HG02973 (cell line): ENCODE data around the gene MMP13.

Experiments
- ATAC-seq: cut with Tn5 transposase; IDR thresholded peaks from one replicate; pipeline ENCODE4 v1.9.1; 2021; ENCODE audit warnings: moderate library complexity; ENCODE audit not compliant: unreplicated experiment

The MMP13 gene

GRCh38 chr11:102936864-102937509 is 18.5 kb downstream of the MMP13 start:
- ATAC-seq, result no peak

GRCh38 chr11:102935514-102935913 is 20.0 kb downstream of the MMP13 start:
- no peak for ATAC-seq

- ATAC-seq, result no peak
Observed at GRCh38 chr11:102934735-102935134, 20.8 kb downstream of the MMP13 start.

- peak; percentile 62 for ATAC-seq
Observed at GRCh38 chr11:102933627-102934026, 21.9 kb downstream of the MMP13 start.

- ATAC-seq, result no peak
Observed at GRCh38 chr11:102932678-102933077, 22.9 kb downstream of the MMP13 start.

GRCh38 chr11:102930451-102930850 is 25.1 kb downstream of the MMP13 start:
- no peak for ATAC-seq

GRCh38 chr11:102929972-102930371 is 25.6 kb downstream of the MMP13 start:
- ATAC-seq, result no peak

GRCh38 chr11:102929166-102929565 is 26.4 kb downstream of the MMP13 start:
- no peak for ATAC-seq

- ATAC-seq, result no peak
Observed at GRCh38 chr11:102928247-102928646, 27.3 kb downstream of the MMP13 start.

- ATAC-seq, result no peak
Observed at GRCh38 chr11:102927624-102927990, 27.9 kb downstream of the MMP13 start.

- ATAC-seq, result no peak
Observed at GRCh38 chr11:102926961-102927623, 28.4 kb downstream of the MMP13 start.

- ATAC-seq, result no peak
Observed at GRCh38 chr11:102926517-102926916, 29.0 kb downstream of the MMP13 start.

GRCh38 chr11:102925988-102926387 is 29.5 kb downstream of the MMP13 start:
- ATAC-seq, result no peak

GRCh38 chr11:102924851-102925380 is 30.6 kb downstream of the MMP13 start:
- ATAC-seq, result no peak

GRCh38 chr11:102921587-102922220 is 33.8 kb downstream of the MMP13 start:
- ATAC-seq, result no peak

GRCh38 chr11:102920118-102920684 is 35.3 kb downstream of the MMP13 start:
- peak; percentile 98 for ATAC-seq

GRCh38 chr11:102915044-102915375 is 40.5 kb downstream of the MMP13 start:
- no peak for ATAC-seq

- no peak for ATAC-seq
Observed at GRCh38 chr11:102914238-102915043, 41.1 kb downstream of the MMP13 start.

- ATAC-seq, result no peak
Observed at GRCh38 chr11:102912482-102912830, 43.1 kb downstream of the MMP13 start.

- ATAC-seq, result no peak
Observed at GRCh38 chr11:102911758-102912481, 43.6 kb downstream of the MMP13 start.
